CD4-positive, CD25-positive, alpha-beta regulatory T cell (primary cell): ENCODE results near the gene SPAG4. TPM values are rescaled to one million over a fixed set of nuclear protein-coding genes. Genes with fewer than 3 reads are reported as not detected.

Experiments used
- ATAC-seq, 2 donors: fragments of 150-1000 bp; cut with Tn5 transposase; one replicate each; pipeline ENCODE4 v1.10.0; 2021; ENCODE audit warnings: low read depth in 2 of 2, moderate number of reproducible peaks in 2 of 2, moderate library complexity in 1 of 2
- DNase-seq, 3 donors: peaks; one replicate each; pipeline versions ENCODE4 v3.0.0 to v3.0.0-alpha.2; 2012 to 2022; ENCODE audit warnings: mixed read lengths in 1 of 3
- H3K27ac ChIP-seq: one replicate; pipeline ENCODE4 v1.7.0; 2013; ENCODE audit warnings: mild to moderate bottlenecking, low read length; ENCODE audit not compliant: insufficient read depth, poor library complexity, severe bottlenecking
- H3K27me3 ChIP-seq: one replicate; pipeline ENCODE4 v1.7.0; 2013; ENCODE audit warnings: low read length; ENCODE audit not compliant: control insufficient read depth, insufficient read depth
- H3K36me3 ChIP-seq: one replicate; pipeline ENCODE4 v1.7.0; 2013; ENCODE audit warnings: mild to moderate bottlenecking, low read length, moderate library complexity; ENCODE audit not compliant: control insufficient read depth, insufficient read depth
- H3K4me1 ChIP-seq: 2 replicates; pipeline ENCODE4 v1.7.0; 2013; ENCODE audit warnings: mild to moderate bottlenecking, low read length; ENCODE audit not compliant: insufficient read depth, control insufficient read depth, poor library complexity, severe bottlenecking
- H3K4me3 ChIP-seq: one replicate; pipeline ENCODE4 v1.7.0; 2013; ENCODE audit warnings: low read depth, mild to moderate bottlenecking, low read length, moderate library complexity
- H3K9me3 ChIP-seq, 2 experiments: 1 replicate in 1 of 2; 2 replicates in 1 of 2; pipeline ENCODE4 v1.7.0; 2013; ENCODE audit warnings: low read length in 2 of 2, mild to moderate bottlenecking in 1 of 2, moderate library complexity in 1 of 2; ENCODE audit not compliant: control insufficient read depth in 2 of 2
- H3K27ac Mint-ChIP-seq, 3 donors: one replicate each; pipeline ENCODE4 v1.8.0; 2020 to 2022; ENCODE audit warnings: mild to moderate bottlenecking in 3 of 3, mixed read lengths in 3 of 3, moderate library complexity in 2 of 3
- H3K27me3 Mint-ChIP-seq: one replicate; pipeline ENCODE4 v1.8.0; 2022; ENCODE audit warnings: mild to moderate bottlenecking, mixed read lengths
- H3K36me3 Mint-ChIP-seq: one replicate; pipeline ENCODE4 v1.8.0; 2020; ENCODE audit warnings: mixed read lengths
- H3K4me1 Mint-ChIP-seq, 4 donors: one replicate each; pipeline ENCODE4 v1.8.0; 2020 to 2022; ENCODE audit warnings: mixed read lengths in 4 of 4, mild to moderate bottlenecking in 1 of 4
- H3K4me3 Mint-ChIP-seq, 4 donors: one replicate each; pipeline ENCODE4 v1.8.0; 2020 to 2022; ENCODE audit warnings: mild to moderate bottlenecking in 4 of 4, mixed read lengths in 4 of 4, moderate library complexity in 3 of 4
- H3K9me3 Mint-ChIP-seq, 7 donors: one replicate each; pipeline ENCODE4 v1.8.0; 2020 to 2022; ENCODE audit warnings: mixed read lengths in 7 of 7, mild to moderate bottlenecking in 3 of 7, moderate library complexity in 2 of 7
- polyA plus RNA-seq, 4 donors: library from polyadenylated mRNA; unstranded; fragments of 300-500 nt; fragmentation: Illumina TruSeq; gene quantifications; one replicate each; pipeline ENCODE4 v1.2.3, GENCODE V29; 2021
- total RNA-seq: library from RNA; stranded (reverse); gene quantifications from one replicate; pipeline ENCODE4 v1.2.3, GENCODE V29; 2022

The SPAG4 gene
- total and polyA plus RNA-seq, 5 donors from 2014 or later, result 0.11 to 21.8 (median 0.47) TPM

DNA sequence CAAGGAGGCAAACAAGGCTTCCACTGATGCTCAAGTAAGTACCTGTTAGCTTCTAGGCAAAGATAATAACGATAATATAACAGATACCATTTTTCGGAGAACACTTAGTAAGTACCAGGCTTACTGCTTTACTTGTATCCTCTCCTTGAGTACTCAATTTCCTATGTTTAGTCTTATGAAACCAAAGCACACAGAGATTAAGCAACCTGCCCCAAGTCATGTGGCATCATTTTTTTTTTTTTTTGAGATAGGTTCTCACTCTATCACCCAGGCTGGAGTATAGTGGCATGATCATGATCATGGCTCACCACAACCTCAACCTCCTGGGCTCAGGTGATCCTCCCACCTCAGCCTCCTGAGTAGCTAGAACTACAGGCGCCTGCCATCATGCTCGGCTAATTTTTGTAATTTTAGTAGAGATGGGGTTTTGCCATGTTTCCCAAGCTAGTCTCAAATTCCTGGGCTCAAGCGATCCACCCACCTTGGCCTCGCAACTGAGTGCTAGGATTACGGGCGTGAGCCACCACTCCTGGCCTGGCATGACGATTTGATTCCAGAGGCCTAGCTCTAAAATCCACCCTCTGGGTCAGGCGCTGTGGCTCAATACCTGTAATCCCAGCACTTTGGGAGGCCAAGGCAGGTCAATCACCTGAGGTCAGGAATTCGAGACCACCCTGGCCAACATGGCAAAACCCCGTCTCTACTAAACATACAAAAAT lies 14.0 kb downstream of the SPAG4 start:
- no peak overlapping the region for H3K4me3 Mint-ChIP-seq
- peak overlapping the region in 1 of 3 donors; percentile 64 for H3K27ac Mint-ChIP-seq
- no peaks in the 10 kb centered on the region for H3K27me3 Mint-ChIP-seq
- Histone ChIP-seq H3K4me3 (no peak overlapping the region), H3K27ac (no peak overlapping the region), H3K36me3 (peaks cover 67% of the 10 kb centered on the region), H3K27me3 (no peaks in the 10 kb centered on the region), H3K4me1 (no peaks in the 10 kb centered on the region), H3K9me3 (no peaks in the 10 kb centered on the region)
- no peak for ATAC-seq
- no peak for DNase-seq
- no peaks in the 10 kb centered on the region for H3K9me3 Mint-ChIP-seq
- peaks cover 0 to 9% (median 5%) of the 10 kb centered on the region in 4 donors for H3K4me1 Mint-ChIP-seq
- peaks cover 36% of the 10 kb centered on the region for H3K36me3 Mint-ChIP-seq

DNA sequence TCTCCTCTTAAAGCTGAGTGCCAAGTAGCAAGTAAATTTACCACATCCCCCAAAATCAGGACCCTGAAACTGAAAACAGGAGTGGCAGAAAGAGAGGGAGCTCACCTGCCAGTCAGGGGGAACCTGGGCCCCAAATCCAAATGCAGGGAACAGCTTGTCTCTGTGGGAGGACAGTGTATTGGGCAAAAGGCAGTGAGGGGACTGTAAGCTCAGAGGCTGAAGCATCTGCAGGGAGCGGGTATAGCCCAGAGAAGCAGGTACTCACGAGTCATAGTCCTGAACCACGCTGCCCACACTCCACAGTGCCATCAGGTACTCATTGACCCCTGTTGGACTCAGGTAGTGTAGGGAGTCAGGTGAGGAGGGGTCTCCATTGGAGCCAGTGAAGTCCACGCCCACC lies 15.0 kb downstream of the SPAG4 start:
- Mint-ChIP-seq H3K27ac (no peak overlapping the region), H3K4me3 (no peak overlapping the region), H3K36me3 (peaks cover 32% of the 10 kb centered on the region), H3K27me3 (no peaks in the 10 kb centered on the region), H3K4me1 (peaks cover 0 to 17% (median 14%) of the 10 kb centered on the region in 4 donors), H3K9me3 (no peaks in the 10 kb centered on the region)
- DNase-seq, result no peak
- H3K27me3 ChIP-seq, result no peaks in the 10 kb centered on the region
- ATAC-seq, result no peak
- H3K4me3 ChIP-seq, result no peak overlapping the region
- H3K4me1 ChIP-seq, result no peaks in the 10 kb centered on the region
- H3K27ac ChIP-seq, result no peak overlapping the region
- H3K36me3 ChIP-seq, result peaks cover 62% of the 10 kb centered on the region
- H3K9me3 ChIP-seq, result no peaks in the 10 kb centered on the region

DNA sequence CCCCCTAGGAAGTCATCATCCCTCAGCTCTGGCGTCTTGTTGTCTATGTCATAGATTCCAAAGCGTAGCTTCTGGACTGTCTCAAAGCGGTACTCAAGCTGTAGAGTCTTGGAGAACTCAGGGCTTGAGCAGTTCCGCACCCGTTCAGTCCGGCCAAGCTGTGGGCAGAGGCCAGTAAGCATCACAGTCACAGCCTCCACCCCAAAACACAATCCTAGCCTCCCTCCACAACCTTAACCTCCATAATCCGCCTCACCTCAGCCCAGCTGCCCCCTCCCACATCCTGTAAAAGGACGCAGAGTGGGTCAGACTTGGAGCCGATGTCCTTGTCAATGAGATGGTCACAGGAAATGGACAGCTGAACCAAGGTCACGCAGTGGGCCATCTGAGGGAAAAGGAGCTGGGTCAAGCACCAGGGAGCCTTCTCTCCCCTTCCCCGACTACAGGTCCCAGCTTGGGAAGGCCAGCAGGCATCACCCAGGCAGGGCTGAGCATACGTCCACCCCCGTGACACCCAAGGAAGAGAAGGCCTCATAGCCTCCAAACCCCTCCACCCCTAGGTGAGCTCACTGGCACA lies 17.0 kb downstream of the SPAG4 start:
- ATAC-seq (no peak), DNase-seq (no peak)
- no peak overlapping the region for H3K4me3 ChIP-seq
- no peaks in the 10 kb centered on the region for H3K9me3 ChIP-seq
- no peaks in the 10 kb centered on the region for H3K27me3 ChIP-seq
- H3K4me1 ChIP-seq, result peaks cover 5% of the 10 kb centered on the region
- H3K27ac ChIP-seq, result no peak overlapping the region
- peak overlapping the region in 2 of 3 donors; percentile 31 to 76 for H3K27ac Mint-ChIP-seq
- H3K4me3 Mint-ChIP-seq, result no peak overlapping the region
- H3K27me3 Mint-ChIP-seq, result no peaks in the 10 kb centered on the region
- H3K36me3 Mint-ChIP-seq, result peaks cover 19% of the 10 kb centered on the region
- peaks cover 8 to 31% (median 26%) of the 10 kb centered on the region in 4 donors for H3K4me1 Mint-ChIP-seq
- H3K9me3 Mint-ChIP-seq, result no peaks in the 10 kb centered on the region
- peaks cover 44% of the 10 kb centered on the region for H3K36me3 ChIP-seq

DNA sequence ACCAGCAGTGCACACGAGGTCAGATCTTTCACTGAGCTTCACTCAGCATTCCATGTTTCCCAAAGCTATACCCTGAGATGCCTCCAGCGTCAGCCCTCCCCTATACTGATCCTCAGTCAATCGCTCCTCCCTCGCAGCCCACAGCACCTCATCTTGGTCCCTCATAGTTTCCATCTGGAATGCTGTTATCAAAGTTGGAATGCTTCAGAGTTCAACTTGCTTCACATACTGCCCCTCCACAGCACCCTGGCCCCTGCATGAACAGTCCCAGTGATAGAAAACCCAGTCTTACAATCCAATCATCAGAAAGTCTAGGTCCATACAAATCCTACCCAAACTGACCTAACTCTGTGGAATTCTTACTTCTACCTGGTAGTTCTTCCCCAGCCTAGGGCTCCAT lies 20.0 kb downstream of the SPAG4 start:
- no peak overlapping the region for H3K4me3 ChIP-seq
- peaks cover 21% of the 10 kb centered on the region for H3K36me3 ChIP-seq
- H3K27me3 Mint-ChIP-seq, result no peaks in the 10 kb centered on the region
- no peak for DNase-seq
- no peak overlapping the region for H3K27ac ChIP-seq
- peak overlapping the region in 1 of 4 donors; percentile 20 for H3K4me3 Mint-ChIP-seq
- H3K9me3 ChIP-seq, result no peaks in the 10 kb centered on the region
- no peaks in the 10 kb centered on the region for H3K27me3 ChIP-seq
- no peaks in the 10 kb centered on the region for H3K9me3 Mint-ChIP-seq
- H3K4me1 Mint-ChIP-seq, result peaks cover 29 to 55% (median 49%) of the 10 kb centered on the region in 4 donors
- peaks cover 5% of the 10 kb centered on the region for H3K4me1 ChIP-seq
- H3K27ac Mint-ChIP-seq, result peak overlapping the region in 2 of 3 donors; percentile 61 to 78
- peaks cover 4% of the 10 kb centered on the region for H3K36me3 Mint-ChIP-seq
- ATAC-seq, result no peak

DNA sequence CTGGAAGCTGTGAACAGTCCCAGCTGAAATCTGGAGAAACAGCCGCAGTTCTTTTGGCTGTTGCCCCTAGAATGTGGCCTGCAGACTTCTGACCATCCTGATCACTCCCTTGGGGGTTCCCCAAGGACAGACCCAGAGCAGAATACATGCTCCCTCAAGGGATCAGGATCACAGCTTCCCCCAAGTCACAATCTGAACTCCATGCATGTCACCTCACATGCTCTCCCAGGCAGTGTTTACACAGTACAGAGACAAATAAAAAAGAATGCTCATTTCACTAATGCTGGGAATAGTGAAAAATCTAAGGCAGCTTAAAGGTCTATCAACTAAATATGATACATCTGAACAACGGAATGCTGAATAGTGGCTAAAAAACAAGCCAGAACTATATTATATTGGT lies 20.5 kb downstream of the SPAG4 start:
- no peaks in the 10 kb centered on the region for H3K9me3 ChIP-seq
- H3K4me1 Mint-ChIP-seq, result peaks cover 32 to 60% (median 53%) of the 10 kb centered on the region in 4 donors
- ATAC-seq, result no peak
- no peak for DNase-seq
- H3K27ac ChIP-seq, result no peak overlapping the region
- H3K4me3 Mint-ChIP-seq, result no peak overlapping the region
- H3K4me3 ChIP-seq, result no peak overlapping the region
- H3K9me3 Mint-ChIP-seq, result no peaks in the 10 kb centered on the region
- H3K36me3 Mint-ChIP-seq, result peaks cover 4% of the 10 kb centered on the region
- H3K27me3 ChIP-seq, result no peaks in the 10 kb centered on the region
- no peaks in the 10 kb centered on the region for H3K27me3 Mint-ChIP-seq
- peaks cover 5% of the 10 kb centered on the region for H3K4me1 ChIP-seq
- peaks cover 16% of the 10 kb centered on the region for H3K36me3 ChIP-seq
- peak overlapping the region; percentile 11 to 61 (median 21) for H3K27ac Mint-ChIP-seq

DNA sequence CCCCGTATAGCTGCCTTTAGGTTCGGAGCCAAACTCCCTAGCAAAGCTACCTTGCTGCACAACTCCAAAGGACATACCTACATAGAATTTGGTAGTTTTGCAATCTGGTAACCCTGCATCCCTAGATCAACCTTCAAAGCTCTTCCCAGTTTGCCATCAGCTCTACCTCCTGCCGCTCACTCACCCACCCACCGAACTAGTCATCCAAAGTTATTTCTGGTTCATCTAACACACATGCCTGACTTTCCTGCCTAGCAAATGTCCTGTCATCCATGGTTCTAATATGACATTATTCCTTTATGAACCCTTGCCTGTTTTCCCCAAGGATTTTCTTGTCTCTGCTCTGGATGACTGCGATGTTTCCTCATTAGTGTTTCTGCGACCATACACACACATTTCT lies 21.6 kb downstream of the SPAG4 start:
- Histone ChIP-seq H3K4me1 (peaks cover 5% of the 10 kb centered on the region), H3K27me3 (no peaks in the 10 kb centered on the region), H3K27ac (no peak overlapping the region), H3K4me3 (no peak overlapping the region), H3K36me3 (peaks cover 8% of the 10 kb centered on the region), H3K9me3 (no peaks in the 10 kb centered on the region)
- H3K27me3 Mint-ChIP-seq, result no peaks in the 10 kb centered on the region
- H3K36me3 Mint-ChIP-seq, result peaks cover 4% of the 10 kb centered on the region
- DNase-seq (no peak), ATAC-seq (no peak)
- H3K27ac Mint-ChIP-seq, result peak overlapping the region; percentile 36 to 70 (median 60)
- no peak overlapping the region for H3K4me3 Mint-ChIP-seq
- no peaks in the 10 kb centered on the region for H3K9me3 Mint-ChIP-seq
- H3K4me1 Mint-ChIP-seq, result peaks cover 38 to 70% (median 59%) of the 10 kb centered on the region in 4 donors

DNA sequence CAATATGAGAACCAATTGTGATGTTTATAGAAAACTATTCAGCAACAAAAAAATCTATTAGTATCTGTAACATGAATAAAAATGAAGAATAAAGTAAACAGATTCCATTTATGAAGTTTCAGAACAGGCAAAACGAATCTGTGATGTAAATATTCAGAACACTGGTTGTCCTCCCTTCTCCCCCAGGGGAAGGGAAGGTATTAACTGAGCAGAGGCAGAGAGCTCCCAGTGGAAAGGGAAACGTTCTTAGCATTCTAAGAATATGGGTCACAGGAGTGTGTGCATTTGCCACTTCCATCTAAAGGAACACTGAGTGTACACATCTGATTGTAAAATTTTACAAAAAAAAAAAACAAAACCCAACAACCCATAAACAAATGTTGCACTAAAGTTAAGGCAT lies 23.1 kb downstream of the SPAG4 start:
- H3K27me3 Mint-ChIP-seq, result no peaks in the 10 kb centered on the region
- Histone ChIP-seq H3K4me1 (peaks cover 10% of the 10 kb centered on the region), H3K4me3 (no peak overlapping the region), H3K36me3 (peaks cover 4% of the 10 kb centered on the region), H3K27me3 (no peaks in the 10 kb centered on the region), H3K27ac (no peak overlapping the region), H3K9me3 (no peaks in the 10 kb centered on the region)
- no peak for DNase-seq
- H3K36me3 Mint-ChIP-seq, result no peaks in the 10 kb centered on the region
- H3K27ac Mint-ChIP-seq, result peak overlapping the region in 1 of 3 donors; percentile 42
- no peak for ATAC-seq
- peaks cover 47 to 78% (median 60%) of the 10 kb centered on the region in 4 donors for H3K4me1 Mint-ChIP-seq
- no peak overlapping the region for H3K4me3 Mint-ChIP-seq
- H3K9me3 Mint-ChIP-seq, result no peaks in the 10 kb centered on the region

DNA sequence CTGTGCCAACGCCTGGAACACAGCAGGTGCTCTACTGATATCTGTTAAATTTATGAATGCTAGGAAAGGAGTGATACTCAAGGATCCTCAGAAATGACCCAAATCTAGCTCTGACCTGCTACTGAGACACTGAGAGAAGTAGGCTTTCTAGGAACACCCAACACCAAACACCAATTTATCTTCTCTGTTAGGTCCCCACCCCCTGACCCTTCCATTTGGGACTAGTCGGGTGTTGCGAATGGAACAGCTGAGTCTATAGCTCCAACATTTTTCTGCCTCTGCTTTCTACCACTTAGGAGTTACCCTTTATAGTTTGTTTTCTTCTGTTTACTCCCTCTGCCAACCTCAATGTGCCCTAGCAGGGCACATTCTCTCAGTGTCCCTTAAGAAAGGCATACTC lies 25.1 kb downstream of the SPAG4 start:
- Histone ChIP-seq H3K27ac (no peak overlapping the region), H3K36me3 (peaks cover 4% of the 10 kb centered on the region), H3K27me3 (no peaks in the 10 kb centered on the region), H3K4me3 (no peak overlapping the region), H3K4me1 (peaks cover 10% of the 10 kb centered on the region), H3K9me3 (no peaks in the 10 kb centered on the region)
- H3K9me3 Mint-ChIP-seq, result no peaks in the 10 kb centered on the region
- H3K4me1 Mint-ChIP-seq, result peaks cover 58 to 87% (median 67%) of the 10 kb centered on the region in 4 donors
- ATAC-seq, result no peak
- no peak overlapping the region for H3K4me3 Mint-ChIP-seq
- no peaks in the 10 kb centered on the region for H3K36me3 Mint-ChIP-seq
- no peak for DNase-seq
- peak overlapping the region in 1 of 3 donors; percentile 53 for H3K27ac Mint-ChIP-seq
- H3K27me3 Mint-ChIP-seq, result no peaks in the 10 kb centered on the region
